B cell (primary cell): ENCODE results near the gene CCHCR1. TPM values are rescaled to one million over a fixed set of nuclear protein-coding genes. Genes with fewer than 3 reads are reported as not detected.

Source experiments
- ATAC-seq: fragments of 200-7000 bp; cut with Tn5 transposase; one replicate; pipeline ENCODE4 v1.10.0; 2021; ENCODE audit warnings: low read depth, mild to moderate bottlenecking, moderate number of reproducible peaks, moderate library complexity
- CTCF ChIA-PET: fragments of 350-600 bp; sonication (Branson Sonifier 250); formaldehyde crosslinking; loops from one replicate; lab custom pipeline; 2021; ENCODE audit warnings: antibody characterized with exemption, inconsistent platforms; lab: Charles Lee
- POLR2A ChIA-PET: fragments of 350-600 bp; sonication (Branson Sonifier 250); formaldehyde crosslinking; loops from one replicate; lab custom pipeline; 2021; ENCODE audit warnings: antibody characterized with exemption; lab: Charles Lee
- DNase-seq: peaks from one replicate; pipeline ENCODE4 v3.0.0; 2013
- H2AFZ ChIP-seq: 2 replicates; pipeline ENCODE4 v1.6.1; 2012; ENCODE audit warnings: mild to moderate bottlenecking, low read depth, low read length; ENCODE audit not compliant: insufficient read depth, poor library complexity, severe bottlenecking
- H3K27ac ChIP-seq, 2 donors: 1 replicate in 1 of 2; 2 replicates in 1 of 2; pipeline ENCODE4 v1.5.1; 2012 to 2013; ENCODE audit warnings: low read length in 2 of 2, mild to moderate bottlenecking in 2 of 2, moderate library complexity in 1 of 2
- H3K27me3 ChIP-seq, 4 experiments: fragments of 200-600 bp in 1 of 4; sonication (generic) in 1 of 4; replicated peaks in 1 of 4; 1 replicate in 2 of 4; 2 replicates in 2 of 4; pipeline versions ENCODE4 v1.6.1 to v1.7.0; 2013 to 2016; ENCODE audit warnings: low read length in 3 of 4, mild to moderate bottlenecking in 2 of 4, mixed read lengths in 1 of 4, moderate library complexity in 1 of 4; ENCODE audit not compliant: insufficient read depth in 4 of 4, control insufficient read depth in 3 of 4; ENCODE audit errors: control extremely low read depth in 1 of 4
- H3K36me3 ChIP-seq, 2 experiments: replicated peaks in 1 of 2; 1 replicate in 1 of 2; 2 replicates in 1 of 2; pipeline versions ENCODE4 v1.6.1 to v1.7.1; 2013; ENCODE audit warnings: low read length in 1 of 2; ENCODE audit not compliant: insufficient read depth in 2 of 2, control insufficient read depth in 1 of 2; ENCODE audit errors: control extremely low read depth in 1 of 2, extremely low read depth in 1 of 2
- H3K4me1 ChIP-seq, 2 donors: fragments of 200-600 bp in 1 of 2; sonication (generic) in 1 of 2; 1 replicate in 1 of 2; 2 replicates in 1 of 2; pipeline versions ENCODE4 v1.5.1 to v1.6.1; 2013 to 2017; ENCODE audit warnings: low read length in 2 of 2; ENCODE audit not compliant: control insufficient read depth in 2 of 2, insufficient read depth in 2 of 2
- H3K4me2 ChIP-seq: replicated peaks from 2 replicates; pipeline ENCODE3; 2012; ENCODE audit warnings: mild to moderate bottlenecking, low read depth, low read length; ENCODE audit not compliant: poor library complexity, severe bottlenecking
- H3K4me3 ChIP-seq, 5 experiments: fragments of 200-600 bp in 1 of 5; sonication (generic) in 1 of 5; 1 replicate in 3 of 5; 2 replicates in 2 of 5; pipeline versions ENCODE4 v1.5.1 to v1.7.0; 2011 to 2016; ENCODE audit warnings: low read length in 4 of 5, mild to moderate bottlenecking in 4 of 5, low read depth in 2 of 5, control low read depth in 1 of 5, moderate library complexity in 1 of 5; ENCODE audit not compliant: insufficient read depth in 1 of 5; ENCODE audit errors: control extremely low read depth in 1 of 5, extremely low read depth in 1 of 5
- H3K79me2 ChIP-seq: fragments of 200-600 bp; sonication (generic); one replicate; pipeline ENCODE4 v1.6.0; 2016; ENCODE audit warnings: low read length; ENCODE audit not compliant: control insufficient read depth, insufficient read depth
- H3K9ac ChIP-seq: fragments of 200-600 bp; sonication (generic); 2 replicates; pipeline ENCODE4 v1.6.1; 2017; ENCODE audit warnings: mild to moderate bottlenecking, low read length, moderate library complexity
- H3K9me3 ChIP-seq, 3 donors: one replicate each; pipeline versions ENCODE4 v1.6.1 to v1.7.1; 2013; ENCODE audit warnings: low read length in 2 of 3; ENCODE audit not compliant: control insufficient read depth in 2 of 3, insufficient read depth in 1 of 3; ENCODE audit errors: control extremely low read depth in 1 of 3
- H4K20me1 ChIP-seq: 2 replicates; pipeline ENCODE4 v1.6.0; 2012; ENCODE audit warnings: mild to moderate bottlenecking, low read length; ENCODE audit not compliant: insufficient read depth, control insufficient read depth, poor library complexity, severe bottlenecking
- H3K27ac Mint-ChIP-seq: one replicate; pipeline ENCODE4 v1.8.0; 2021; ENCODE audit warnings: mixed read lengths
- H3K27me3 Mint-ChIP-seq: one replicate; pipeline ENCODE4 v1.8.0; 2021; ENCODE audit warnings: mixed read lengths
- H3K4me1 Mint-ChIP-seq: one replicate; pipeline ENCODE4 v1.8.0; 2021; ENCODE audit warnings: mixed read lengths
- H3K4me3 Mint-ChIP-seq: one replicate; pipeline ENCODE4 v1.8.0; 2021; ENCODE audit warnings: mixed read lengths
- H3K9me3 Mint-ChIP-seq: one replicate; pipeline ENCODE4 v1.8.0; 2022; ENCODE audit warnings: mixed read lengths; ENCODE audit not compliant: insufficient read depth
- CTCF ChIP-seq: fragments of 200-600 bp; IDR thresholded peaks from one replicate; pipeline ENCODE4 v1.8.0; 2022; ENCODE audit warnings: antibody characterized with exemption, mild to moderate bottlenecking
- EZH2 ChIP-seq: IDR thresholded peaks from 2 replicates; pipeline ENCODE4 v1.6.1; 2012; ENCODE audit warnings: borderline replicate concordance, low read depth, mild to moderate bottlenecking, moderate library complexity, low read length; ENCODE audit not compliant: insufficient read depth, poor library complexity, severe bottlenecking
- WGBS: methylation state at CpG from one replicate; pipeline ENCODE4 v1.1.5; 2013; ENCODE audit warnings: missing lambda C conversion rate; ENCODE audit not compliant: insufficient coverage; 5-methylcytosine and 5-hydroxymethylcytosine counted together
- intact Hi-C: fragments of 100-400 bp; cut with micrococcal nuclease; formaldehyde crosslinking; loops from one replicate; pipeline ENCODE4 v1.10.0; 2022
- polyA plus RNA-seq: library from polyadenylated mRNA; depleted of rRNA; stranded (reverse); fragments of >200 nt; gene quantifications from 2 replicates; pipeline ENCODE4 v1.2.3, GENCODE V29; 2012
- total RNA-seq, 2 donors: library from RNA; stranded (reverse); fragments of 120-200 nt in 1 of 2; gene quantifications; 1 replicate in 1 of 2; 2 replicates in 1 of 2; pipeline versions ENCODE4 v1.2.3 to v1.2.4, GENCODE V29; 2013 to 2022

Gene CCHCR1
- total and polyA plus RNA-seq, 2 donors (not counting 1 experiment from before 2014, with no cell fraction given), result 17.0 to 34.7 TPM

- TF ChIP-seq CTCF, result no peak
- TF ChIP-seq EZH2, result no peak
- H3K27me3 Mint-ChIP-seq, result peaks cover 18% of the 10 kb centered on the region
- H3K9ac ChIP-seq, result no peak overlapping the region
- H3K4me3 Mint-ChIP-seq, result no peak overlapping the region
- peaks cover 8% of the 10 kb centered on the region for H3K4me1 Mint-ChIP-seq
- H3K4me3 ChIP-seq, result no peak overlapping the region
- no peaks in the 10 kb centered on the region for H4K20me1 ChIP-seq
- no peak overlapping the region for H3K27ac Mint-ChIP-seq
- H3K79me2 ChIP-seq, result no peaks in the 10 kb centered on the region
- H3K36me3 ChIP-seq, result no peaks in the 10 kb centered on the region
- no peak overlapping the region for H3K4me2 ChIP-seq
- H3K27me3 ChIP-seq, result peaks cover 0 to 7% (median 0%) of the 10 kb centered on the region in 4 experiments
- ChIA-PET POLR2A (no interaction called here), CTCF (interaction anchor here (1.2 to 10.4 kb wide), 5 partner anchors 38 to 254 kb away, joined by 3 to 133 read pairs (median 4); no protein-coding TSS in a partner anchor)
- 90% methylated on average over 5 of the region's 6 CpGs for WGBS
- intact Hi-C loops, result no loop called here
- H2AFZ ChIP-seq, result no peak overlapping the region
- no peak overlapping the region for H3K27ac ChIP-seq
- no peak for ATAC-seq
- no peaks in the 10 kb centered on the region for H3K9me3 ChIP-seq
- no peak for DNase-seq
- peaks cover 3 to 7% of the 10 kb centered on the region in 2 donors for H3K4me1 ChIP-seq
- H3K9me3 Mint-ChIP-seq, result no peaks in the 10 kb centered on the region
Observed at GRCh38 chr6:31132806-31133205, 24.8 kb downstream of the CCHCR1 start.

- POLR2A ChIA-PET, result interaction anchor here (0.6 kb wide), 2 partner anchors 52 to 216 kb away, joined by 3 to 6 read pairs; no protein-coding TSS in a partner anchor
Observed at GRCh38 chr6:31131595-31131994, 26.0 kb downstream of the CCHCR1 start.

More at GRCh38 chr6:31131595-31131994, 26.0 kb downstream of the CCHCR1 start:
- H3K9me3 ChIP-seq, result no peaks in the 10 kb centered on the region
- no peak overlapping the region for H3K4me3 ChIP-seq
- peaks cover 4% of the 10 kb centered on the region for H3K4me1 Mint-ChIP-seq
- CTCF ChIA-PET, result interaction anchor here (0.7 to 10.4 kb wide), 5 partner anchors 11 to 255 kb away, joined by 3 to 133 read pairs (median 6); no protein-coding TSS in a partner anchor
- intact Hi-C loops, result no loop called here
- H3K27me3 ChIP-seq, result peaks cover 0 to 7% (median 0%) of the 10 kb centered on the region in 4 experiments
- H3K4me3 Mint-ChIP-seq, result no peak overlapping the region
- no peak overlapping the region for H3K27ac Mint-ChIP-seq
- H3K27ac ChIP-seq, result no peak overlapping the region
- no peak overlapping the region for H3K9ac ChIP-seq
- H2AFZ ChIP-seq, result no peak overlapping the region
- no peak overlapping the region for H3K4me2 ChIP-seq
- 94% methylated on average over 2 of the region's 3 CpGs for WGBS
- DNase-seq (no peak), ATAC-seq (no peak)
- H3K4me1 ChIP-seq, result peaks cover 0 to 3% of the 10 kb centered on the region in 2 donors
- H3K27me3 Mint-ChIP-seq, result peaks cover 19% of the 10 kb centered on the region
- TF ChIP-seq CTCF (no peak), EZH2 (no peak)
- no peaks in the 10 kb centered on the region for H3K9me3 Mint-ChIP-seq
- no peaks in the 10 kb centered on the region for H4K20me1 ChIP-seq
- H3K79me2 ChIP-seq, result no peaks in the 10 kb centered on the region
- no peaks in the 10 kb centered on the region for H3K36me3 ChIP-seq
